ENCODE results near the gene SRGAP1.

Gene SRGAP1

DNA sequence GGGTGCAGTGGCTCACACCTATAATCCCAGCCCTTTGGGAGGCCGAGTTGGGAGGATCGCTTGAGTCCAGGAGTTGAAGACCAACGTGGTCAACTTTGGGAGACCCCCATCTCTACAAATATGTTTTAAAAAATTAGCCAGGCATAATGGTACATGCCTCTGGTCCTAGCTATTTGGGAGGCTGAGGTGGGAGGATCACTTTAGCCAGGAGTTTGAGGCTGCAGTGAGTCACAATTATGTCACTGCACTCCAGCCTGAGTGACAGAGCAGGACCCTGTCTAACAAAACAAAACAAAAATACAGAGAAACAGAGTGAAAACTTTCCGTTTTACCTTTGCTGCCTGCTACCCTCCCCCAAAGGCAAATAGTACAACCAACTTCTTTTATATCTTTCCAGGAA, 60.2 kb downstream of the SRGAP1 start:
- Mint-ChIP-seq H3K9me3 (peaks cover 4% of the 10 kb centered on the region), H3K27me3 (peaks cover 10% of the 10 kb centered on the region), H3K4me3 (no peak overlapping the region), H3K27ac (ENCODE audit: low read depth) (no peak overlapping the region), H3K4me1 (no peaks in the 10 kb centered on the region), H3K36me3 (ENCODE audit: insufficient read depth) (no peaks in the 10 kb centered on the region)
- DNase-seq (ENCODE audit: low spot score in 2 of 2) (no peak), ATAC-seq (replicated peaks; ENCODE audit: extremely low read depth, poor library complexity, severe bottlenecking) (no peak)

DNA sequence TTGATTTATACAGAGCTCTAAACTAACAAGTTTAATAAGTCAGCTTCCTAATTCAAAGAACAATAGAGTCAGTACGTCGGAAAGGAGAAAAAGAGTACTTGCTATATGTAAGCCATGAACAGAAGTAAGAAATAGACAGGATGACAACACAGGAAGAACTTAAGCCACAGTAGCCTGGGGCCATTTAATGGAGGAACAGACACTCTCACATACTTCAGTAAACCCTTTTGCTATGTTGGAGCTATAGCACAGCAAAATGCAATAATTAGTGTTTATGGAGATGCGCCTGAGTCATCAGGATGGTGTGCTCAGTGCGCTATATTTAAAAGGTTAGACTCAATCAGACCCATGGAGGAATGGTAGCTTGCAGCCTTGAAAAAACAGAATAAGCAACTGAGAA, 61.0 kb downstream of the SRGAP1 start:
- H3K9me3 Mint-ChIP-seq: peaks cover 4% of the 10 kb centered on the region
- no peak for ATAC-seq (replicated peaks; ENCODE audit: extremely low read depth, poor library complexity, severe bottlenecking)
- no peaks in the 10 kb centered on the region for H3K36me3 Mint-ChIP-seq (ENCODE audit: insufficient read depth)
- H3K4me3 Mint-ChIP-seq: no peak overlapping the region
- H3K27me3 Mint-ChIP-seq: peaks cover 10% of the 10 kb centered on the region
- no peaks in the 10 kb centered on the region for H3K4me1 Mint-ChIP-seq
- H3K27ac Mint-ChIP-seq (ENCODE audit: low read depth): no peak overlapping the region
- DNase-seq (ENCODE audit: low spot score in 2 of 2): no peak

DNA sequence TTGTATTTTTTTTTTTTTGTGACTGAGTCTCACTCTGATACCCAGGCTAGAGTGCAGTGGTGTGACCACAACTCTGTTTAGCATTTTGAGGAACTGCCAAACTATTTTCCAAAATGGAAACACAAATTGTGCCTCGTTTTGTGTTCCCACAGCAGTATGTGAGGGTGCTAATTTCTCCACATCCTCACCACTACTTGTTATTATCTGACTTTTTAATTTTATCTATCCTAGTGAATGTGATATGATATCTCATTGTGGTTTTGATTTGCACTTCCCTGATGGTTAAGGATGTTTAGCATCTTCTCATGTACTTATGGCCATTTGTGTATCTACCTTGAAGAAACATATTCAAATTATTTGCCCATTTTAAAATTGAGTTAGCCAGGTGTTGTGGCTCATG, 62.4 kb downstream of the SRGAP1 start:
- Mint-ChIP-seq H3K4me3 (no peak overlapping the region), H3K9me3 (peaks cover 4% of the 10 kb centered on the region), H3K36me3 (ENCODE audit: insufficient read depth) (no peaks in the 10 kb centered on the region), H3K4me1 (no peaks in the 10 kb centered on the region), H3K27ac (ENCODE audit: low read depth) (no peak overlapping the region), H3K27me3 (no peaks in the 10 kb centered on the region)
- DNase-seq (ENCODE audit: low spot score in 2 of 2): no peak
- ATAC-seq (replicated peaks; ENCODE audit: extremely low read depth, poor library complexity, severe bottlenecking): no peak

DNA sequence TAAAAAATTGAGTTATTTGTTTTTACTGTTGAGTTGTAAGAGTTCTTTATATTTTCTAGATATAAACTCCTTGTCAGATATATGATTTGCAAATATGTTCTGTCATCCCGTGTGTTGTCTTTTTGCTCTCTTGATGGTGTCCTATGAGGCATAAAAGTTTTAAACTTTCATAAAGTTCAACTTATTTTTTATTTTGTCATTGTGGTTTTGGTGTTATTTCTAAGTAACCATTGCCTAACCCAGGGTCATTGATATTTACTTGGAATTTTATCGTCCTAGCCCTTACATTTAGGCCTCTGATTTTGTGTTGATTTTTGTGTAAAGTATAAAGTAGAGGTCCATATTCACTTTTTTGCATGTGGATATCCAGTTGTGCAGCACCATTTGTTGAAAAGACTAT, 63.1 kb downstream of the SRGAP1 start:
- ATAC-seq (replicated peaks; ENCODE audit: extremely low read depth, poor library complexity, severe bottlenecking) (no peak), DNase-seq (ENCODE audit: low spot score in 2 of 2) (no peak)
- H3K4me1 Mint-ChIP-seq: no peaks in the 10 kb centered on the region
- peaks cover 4% of the 10 kb centered on the region for H3K9me3 Mint-ChIP-seq
- H3K27ac Mint-ChIP-seq (ENCODE audit: low read depth): no peak overlapping the region
- H3K27me3 Mint-ChIP-seq: no peaks in the 10 kb centered on the region
- H3K36me3 Mint-ChIP-seq (ENCODE audit: insufficient read depth): no peaks in the 10 kb centered on the region
- no peak overlapping the region for H3K4me3 Mint-ChIP-seq

DNA sequence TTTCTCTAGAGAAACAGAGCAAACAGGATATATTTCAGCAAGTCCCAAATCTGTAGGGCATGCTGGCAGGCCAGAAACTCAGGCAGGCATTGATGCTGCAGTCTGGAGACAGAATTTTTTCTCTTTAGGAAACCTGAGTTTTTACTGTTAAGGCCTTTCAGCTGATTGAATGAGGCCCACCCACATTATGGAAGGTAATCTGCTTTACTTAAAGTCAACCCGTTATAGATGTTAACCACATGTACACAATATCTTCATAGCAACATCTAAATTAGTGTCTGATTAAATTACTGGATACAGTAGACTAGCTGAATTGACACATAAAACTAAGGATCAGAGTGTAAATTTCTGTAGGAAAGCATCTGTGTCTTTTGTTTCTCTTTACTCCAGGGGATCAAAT, 65.2 kb downstream of the SRGAP1 start:
- no peak for DNase-seq (ENCODE audit: low spot score in 2 of 2)
- no peak for ATAC-seq (replicated peaks; ENCODE audit: extremely low read depth, poor library complexity, severe bottlenecking)
- Mint-ChIP-seq H3K4me1 (no peaks in the 10 kb centered on the region), H3K27ac (ENCODE audit: low read depth) (no peak overlapping the region), H3K4me3 (no peak overlapping the region), H3K27me3 (no peaks in the 10 kb centered on the region), H3K9me3 (no peaks in the 10 kb centered on the region), H3K36me3 (ENCODE audit: insufficient read depth) (no peaks in the 10 kb centered on the region)

DNA sequence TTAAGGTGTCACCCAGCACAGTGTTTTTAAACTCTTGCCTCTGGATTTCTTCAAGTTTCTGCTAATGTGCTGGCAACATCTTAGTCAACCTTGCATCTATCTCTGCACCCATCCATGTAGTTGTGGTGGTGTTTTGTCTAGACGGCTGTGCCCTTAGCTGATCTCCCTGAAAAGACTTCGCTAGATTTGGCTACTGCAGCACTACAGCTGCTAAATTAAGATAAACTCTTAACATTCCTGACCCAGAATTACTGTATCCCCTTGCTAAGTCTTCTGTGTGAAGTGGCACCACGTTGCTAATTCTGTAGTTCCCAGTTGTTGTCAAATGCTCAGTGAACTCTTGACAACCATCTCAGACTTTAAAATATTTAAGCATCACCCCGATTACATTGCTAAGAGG, 66.8 kb downstream of the SRGAP1 start:
- Mint-ChIP-seq H3K27me3 (no peaks in the 10 kb centered on the region), H3K4me3 (no peak overlapping the region), H3K36me3 (ENCODE audit: insufficient read depth) (no peaks in the 10 kb centered on the region), H3K4me1 (no peaks in the 10 kb centered on the region), H3K27ac (ENCODE audit: low read depth) (no peak overlapping the region), H3K9me3 (no peaks in the 10 kb centered on the region)
- DNase-seq (ENCODE audit: low spot score in 2 of 2) (no peak), ATAC-seq (replicated peaks; ENCODE audit: extremely low read depth, poor library complexity, severe bottlenecking) (no peak)

DNA sequence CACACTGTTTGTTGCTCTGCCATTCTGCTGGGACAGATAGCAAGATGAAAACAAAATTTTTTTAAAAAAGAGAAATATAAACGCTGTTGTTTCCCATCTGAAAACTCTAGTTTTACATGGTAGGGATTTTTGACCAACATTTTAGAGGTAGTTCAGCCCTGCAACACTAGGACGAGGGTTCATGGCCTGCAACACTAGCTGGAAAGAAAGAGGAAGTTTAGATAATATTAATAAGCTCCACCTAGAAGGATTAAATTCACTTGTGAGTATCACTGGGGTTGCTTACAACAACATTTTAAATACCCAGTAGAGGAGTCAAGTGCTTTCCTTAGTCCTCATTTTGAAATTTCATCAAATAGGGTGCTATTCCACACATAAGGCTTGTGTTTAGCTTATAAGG, 68.2 kb downstream of the SRGAP1 start:
- H3K9me3 Mint-ChIP-seq: no peaks in the 10 kb centered on the region
- DNase-seq (ENCODE audit: low spot score in 2 of 2): no peak
- no peaks in the 10 kb centered on the region for H3K36me3 Mint-ChIP-seq (ENCODE audit: insufficient read depth)
- no peak overlapping the region for H3K4me3 Mint-ChIP-seq
- ATAC-seq (replicated peaks; ENCODE audit: extremely low read depth, poor library complexity, severe bottlenecking): no peak
- H3K27ac Mint-ChIP-seq (ENCODE audit: low read depth): no peak overlapping the region
- H3K4me1 Mint-ChIP-seq: no peaks in the 10 kb centered on the region
- no peaks in the 10 kb centered on the region for H3K27me3 Mint-ChIP-seq

DNA sequence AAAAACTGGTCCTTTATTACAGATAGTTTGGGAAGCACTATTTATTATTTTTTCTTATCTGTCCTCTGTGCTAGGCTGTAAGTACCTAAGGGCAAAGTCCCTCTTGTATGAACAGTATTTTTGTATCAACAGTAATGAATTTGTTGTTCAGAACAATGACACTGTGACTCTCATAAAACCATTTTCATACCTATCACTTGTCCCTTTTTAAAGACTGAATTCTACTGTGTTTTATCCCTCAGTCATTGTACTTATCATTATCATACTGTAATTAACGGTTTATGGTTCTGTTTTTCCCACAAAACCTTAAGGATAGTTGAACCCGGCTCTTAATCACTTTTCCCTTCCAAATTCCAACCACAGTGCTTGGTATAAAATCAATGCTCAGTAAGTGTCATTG, 69.4 kb downstream of the SRGAP1 start:
- no peaks in the 10 kb centered on the region for H3K27me3 Mint-ChIP-seq
- ATAC-seq (replicated peaks; ENCODE audit: extremely low read depth, poor library complexity, severe bottlenecking): no peak
- DNase-seq (ENCODE audit: low spot score in 2 of 2): no peak
- H3K4me1 Mint-ChIP-seq: no peaks in the 10 kb centered on the region
- no peak overlapping the region for H3K4me3 Mint-ChIP-seq
- no peaks in the 10 kb centered on the region for H3K36me3 Mint-ChIP-seq (ENCODE audit: insufficient read depth)
- H3K27ac Mint-ChIP-seq (ENCODE audit: low read depth): no peak overlapping the region
- no peaks in the 10 kb centered on the region for H3K9me3 Mint-ChIP-seq

DNA sequence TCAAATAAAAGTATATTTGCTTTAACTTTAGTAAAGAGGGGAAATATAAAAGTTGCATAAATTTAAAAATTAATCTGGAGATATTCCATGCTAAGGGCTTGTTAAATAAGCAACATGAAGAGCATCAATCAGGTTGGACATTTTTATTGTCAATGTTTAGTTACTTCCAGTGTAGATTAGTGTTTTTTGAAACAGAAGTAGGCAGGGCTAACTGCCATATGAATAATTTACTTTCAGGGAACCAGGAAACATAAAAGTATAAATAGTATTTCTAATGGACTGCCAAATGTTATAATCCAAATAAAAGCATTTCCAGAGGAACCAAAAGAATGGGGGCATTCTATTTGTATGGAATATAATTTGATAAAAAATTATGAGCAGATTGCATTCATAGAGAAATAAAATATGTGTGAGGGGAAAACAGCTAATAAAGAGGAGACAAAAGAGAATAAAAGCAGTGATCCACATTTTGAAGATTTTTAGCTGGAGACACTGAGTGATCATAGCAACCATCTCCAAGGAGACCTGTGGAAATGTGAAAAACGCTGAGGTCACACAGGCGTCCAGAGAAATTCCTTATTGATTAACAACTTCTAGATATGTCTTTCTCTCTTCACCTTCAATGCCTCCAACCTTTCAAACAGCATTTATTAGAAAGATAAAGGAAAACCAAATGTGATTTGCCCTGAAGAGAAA, 70.8 kb downstream of the SRGAP1 start:
- ATAC-seq (replicated peaks; ENCODE audit: extremely low read depth, poor library complexity, severe bottlenecking): no peak
- Mint-ChIP-seq H3K4me1 (no peaks in the 10 kb centered on the region), H3K36me3 (ENCODE audit: insufficient read depth) (no peaks in the 10 kb centered on the region), H3K27ac (ENCODE audit: low read depth) (no peak overlapping the region), H3K9me3 (no peaks in the 10 kb centered on the region), H3K4me3 (no peak overlapping the region), H3K27me3 (no peaks in the 10 kb centered on the region)
- no peak for DNase-seq (ENCODE audit: low spot score in 2 of 2)

DNA sequence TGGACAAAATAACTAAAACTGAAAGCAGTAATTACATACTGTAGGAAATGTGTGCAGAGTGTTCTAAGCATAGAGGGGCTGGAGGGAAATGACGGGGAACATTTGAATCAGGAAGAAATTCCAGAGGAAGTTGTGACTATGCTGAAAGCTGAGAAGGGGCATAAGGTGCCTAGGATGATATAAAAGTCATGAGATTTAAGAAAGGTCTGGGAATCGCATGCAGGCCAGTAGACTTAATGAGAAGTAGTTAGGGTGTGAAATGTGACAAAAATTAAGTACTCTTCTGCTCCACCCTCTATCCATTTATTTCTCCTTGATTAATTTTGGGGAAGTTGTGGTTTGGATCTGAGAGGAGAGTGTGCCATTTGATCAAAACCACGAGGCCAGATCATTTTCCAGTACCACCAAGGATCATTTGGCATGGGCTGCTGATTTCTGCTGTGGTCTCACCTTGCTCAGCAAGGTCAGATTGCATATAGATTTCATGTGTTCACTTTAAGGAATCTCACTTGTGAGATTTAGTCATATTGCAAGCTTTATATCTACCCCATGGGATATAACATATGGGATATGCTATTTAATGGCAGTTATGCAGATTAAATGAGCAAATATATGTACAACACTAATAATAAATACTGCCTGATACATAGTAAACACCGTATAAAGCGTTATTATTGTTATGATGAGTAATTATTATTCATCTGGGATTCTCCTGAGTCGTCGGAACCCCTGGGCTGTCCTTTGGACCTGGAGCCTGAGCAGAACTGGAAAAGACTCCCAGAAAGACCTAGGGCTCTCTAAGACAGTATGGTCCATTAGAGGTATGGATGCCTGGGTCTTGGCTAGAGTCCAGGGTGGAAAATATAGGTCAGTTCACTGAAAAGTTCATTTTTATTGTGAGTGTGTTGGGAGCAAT, 72.3 kb downstream of the SRGAP1 start:
- DNase-seq (ENCODE audit: low spot score in 2 of 2) (no peak), ATAC-seq (replicated peaks; ENCODE audit: extremely low read depth, poor library complexity, severe bottlenecking) (no peak)
- H3K4me1 Mint-ChIP-seq: no peaks in the 10 kb centered on the region
- no peak overlapping the region for H3K4me3 Mint-ChIP-seq
- H3K9me3 Mint-ChIP-seq: no peaks in the 10 kb centered on the region
- no peak overlapping the region for H3K27ac Mint-ChIP-seq (ENCODE audit: low read depth)
- no peaks in the 10 kb centered on the region for H3K36me3 Mint-ChIP-seq (ENCODE audit: insufficient read depth)
- H3K27me3 Mint-ChIP-seq: no peaks in the 10 kb centered on the region

DNA sequence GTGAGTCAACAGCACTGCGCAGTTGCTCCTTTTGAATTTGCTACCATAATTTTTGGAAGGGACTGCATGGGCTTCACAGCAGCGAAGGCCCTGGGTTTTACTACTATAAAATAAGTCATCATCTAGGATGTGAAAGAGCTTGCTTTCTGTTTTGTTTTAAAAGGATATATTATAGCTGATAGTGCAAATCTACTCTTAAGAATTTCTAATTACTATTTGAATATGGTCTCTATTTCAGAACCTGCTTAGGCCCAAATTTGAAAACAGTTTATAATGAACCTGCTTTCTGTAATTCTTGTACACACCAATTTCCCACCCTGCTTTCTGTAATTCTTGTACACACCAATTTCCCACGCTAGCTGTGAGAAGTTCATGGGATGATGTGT, 73.0 kb downstream of the SRGAP1 start:
- no peaks in the 10 kb centered on the region for H3K9me3 Mint-ChIP-seq
- H3K4me3 Mint-ChIP-seq: no peak overlapping the region
- ATAC-seq (replicated peaks; ENCODE audit: extremely low read depth, poor library complexity, severe bottlenecking) (no peak), DNase-seq (ENCODE audit: low spot score in 2 of 2) (no peak)
- H3K4me1 Mint-ChIP-seq: no peaks in the 10 kb centered on the region
- H3K27ac Mint-ChIP-seq (ENCODE audit: low read depth): no peak overlapping the region
- H3K36me3 Mint-ChIP-seq (ENCODE audit: insufficient read depth): no peaks in the 10 kb centered on the region
- H3K27me3 Mint-ChIP-seq: no peaks in the 10 kb centered on the region

DNA sequence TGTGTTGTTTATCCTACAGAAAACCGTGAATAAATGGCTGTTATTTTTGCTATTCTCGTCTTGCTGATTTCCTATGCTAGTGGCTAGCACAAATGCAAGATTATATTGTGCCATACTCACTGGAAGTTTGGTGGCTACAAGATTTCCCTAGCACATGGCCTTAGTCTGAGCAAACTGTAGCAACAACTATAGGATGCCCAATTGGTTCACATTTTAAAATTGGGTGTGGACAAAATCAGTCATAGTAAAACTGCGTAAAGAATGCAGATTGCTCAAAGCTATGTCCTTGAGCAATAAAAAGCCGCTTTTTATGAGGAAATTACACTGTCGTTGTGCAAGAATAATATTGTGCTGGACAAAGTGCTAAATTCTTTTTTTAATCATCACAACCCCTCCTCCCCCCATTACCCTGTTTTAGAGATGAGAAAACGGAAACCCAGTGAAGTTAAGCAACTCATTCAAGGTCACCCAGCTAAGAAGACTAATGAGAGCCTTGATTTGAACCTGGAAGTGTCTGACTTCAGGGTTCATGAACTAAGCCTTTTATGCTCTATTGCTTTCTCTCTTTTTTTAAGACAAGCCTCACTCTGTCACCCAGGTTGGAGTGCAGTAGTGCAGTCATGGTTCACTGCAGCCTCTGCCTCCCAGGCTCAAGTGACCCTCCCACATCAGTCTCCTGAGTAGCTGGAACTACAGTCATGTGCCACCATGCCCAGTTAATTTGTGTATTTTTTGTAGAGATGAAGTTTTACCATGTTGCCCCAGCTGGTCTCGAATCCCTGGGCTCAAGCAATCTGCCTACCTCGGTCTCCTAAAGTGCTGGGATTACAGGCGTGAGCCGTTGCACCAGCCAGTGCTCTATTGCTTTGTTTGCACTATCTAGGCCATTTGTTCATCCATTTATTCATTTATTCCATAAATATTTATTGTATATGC, 73.6 kb downstream of the SRGAP1 start:
- no peak for ATAC-seq (replicated peaks; ENCODE audit: extremely low read depth, poor library complexity, severe bottlenecking)
- Mint-ChIP-seq H3K4me1 (no peaks in the 10 kb centered on the region), H3K9me3 (no peaks in the 10 kb centered on the region), H3K27me3 (no peaks in the 10 kb centered on the region), H3K36me3 (ENCODE audit: insufficient read depth) (no peaks in the 10 kb centered on the region), H3K4me3 (no peak overlapping the region), H3K27ac (ENCODE audit: low read depth) (no peak overlapping the region)
- DNase-seq (ENCODE audit: low spot score in 2 of 2): no peak

All from central memory CD8-positive, alpha-beta T cell (primary cell).